ENCODE measurements around the gene PTN. TPM values are rescaled to one million over a fixed set of nuclear protein-coding genes. Genes with fewer than 3 reads are reported as not detected.

Gene PTN, protein sequence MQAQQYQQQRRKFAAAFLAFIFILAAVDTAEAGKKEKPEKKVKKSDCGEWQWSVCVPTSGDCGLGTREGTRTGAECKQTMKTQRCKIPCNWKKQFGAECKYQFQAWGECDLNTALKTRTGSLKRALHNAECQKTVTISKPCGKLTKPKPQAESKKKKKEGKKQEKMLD
- 27.8 and 36.4 TPM in 2 replicates for total RNA-seq

DNA sequence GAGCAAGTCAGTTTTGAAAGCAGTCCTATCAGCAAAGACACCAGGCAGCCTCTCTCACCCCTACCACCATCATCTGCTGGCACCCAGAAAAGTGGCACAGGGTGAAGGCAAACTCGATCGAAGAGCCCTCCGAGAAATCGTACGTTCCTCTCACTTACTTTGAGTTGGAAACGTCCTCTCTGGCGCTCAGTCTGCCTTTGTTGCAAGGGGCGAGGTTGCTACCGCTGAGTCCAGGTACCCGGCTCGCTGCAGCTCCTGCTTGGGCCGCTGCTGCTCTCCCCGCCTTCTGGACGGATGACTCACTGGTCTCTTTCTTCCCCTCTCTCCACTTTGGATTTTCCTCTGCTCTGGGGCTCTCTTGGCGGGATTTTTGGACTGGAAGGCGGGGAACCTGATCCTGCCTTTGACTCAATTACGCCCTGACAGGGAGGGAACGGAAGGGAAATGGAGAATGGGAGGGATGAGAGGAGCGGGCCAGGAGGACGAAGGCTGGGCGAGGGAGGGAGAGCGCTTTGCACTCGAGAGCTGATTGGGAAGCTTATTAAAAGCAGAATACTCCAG lies at the start of gene PTN:
Gene PTN (minus strand): TSS at position 453 of the 561 bp plus-strand sequence. CDS start 88,760 bp downstream, outside the sequence.

All from smooth muscle cell of bladder (primary cell).